Adrenal gland (tissue), 5 donors: ENCODE data around the gene EIF4G2.

Experiments
- CTCF ChIP-seq, 6 experiments: fragments of 450-650 bp in 4 of 6; fragments of 200-600 bp in 2 of 6; sonication (generic) in 1 of 6; IDR thresholded peaks; 1 replicate in 5 of 6; 2 replicates in 1 of 6; pipeline versions ENCODE4 v1.5.1 to v1.8.0; 2016 to 2021; ENCODE audit warnings: antibody characterized with exemption in 6 of 6, mild to moderate bottlenecking in 2 of 6, moderate library complexity in 1 of 6
- POLR2A ChIP-seq, 2 donors: fragments of 450-650 bp; IDR thresholded peaks; one replicate each; pipeline ENCODE4 v1.6.1; 2017; ENCODE audit warnings: antibody characterized with exemption in 2 of 2, mild to moderate bottlenecking in 2 of 2, moderate library complexity in 1 of 2
- donor health status: DM: no; HTN: no; CAD: no.

GRCh38 chr11:10838881-10839280 lies 30.2 kb upstream of the EIF4G2 start:
- TF ChIP-seq CTCF (IDR thresholded peaks at IDR 0.05), result no peak
- TF ChIP-seq POLR2A (IDR thresholded peaks at IDR 0.05), result no peak
